ENCODE results near the gene ACBD6.

DNA sequence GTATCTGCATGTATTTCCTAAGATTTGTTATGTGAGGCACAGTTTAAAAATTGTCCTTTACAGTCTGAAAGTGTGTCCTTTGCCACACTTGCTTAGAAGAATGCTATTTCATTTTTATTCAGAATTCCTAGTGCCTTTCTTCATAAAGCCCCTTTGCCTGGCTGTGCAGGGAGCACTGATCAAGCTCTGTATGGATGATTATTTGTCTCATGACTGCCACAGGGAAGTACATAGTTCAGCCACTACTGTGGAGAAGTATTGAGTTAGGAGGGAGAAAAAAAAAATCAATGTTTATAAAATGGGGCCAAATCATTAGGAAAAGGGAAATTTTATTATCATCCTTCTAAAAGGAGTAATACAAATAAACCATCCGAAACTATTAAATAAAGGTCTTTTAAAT is 220.9 kb downstream of the ACBD6 start:
- no peak for TF ChIP-seq POLR2A (IDR thresholded peaks at IDR 0.05)
- TF ChIP-seq, protein P1, sequence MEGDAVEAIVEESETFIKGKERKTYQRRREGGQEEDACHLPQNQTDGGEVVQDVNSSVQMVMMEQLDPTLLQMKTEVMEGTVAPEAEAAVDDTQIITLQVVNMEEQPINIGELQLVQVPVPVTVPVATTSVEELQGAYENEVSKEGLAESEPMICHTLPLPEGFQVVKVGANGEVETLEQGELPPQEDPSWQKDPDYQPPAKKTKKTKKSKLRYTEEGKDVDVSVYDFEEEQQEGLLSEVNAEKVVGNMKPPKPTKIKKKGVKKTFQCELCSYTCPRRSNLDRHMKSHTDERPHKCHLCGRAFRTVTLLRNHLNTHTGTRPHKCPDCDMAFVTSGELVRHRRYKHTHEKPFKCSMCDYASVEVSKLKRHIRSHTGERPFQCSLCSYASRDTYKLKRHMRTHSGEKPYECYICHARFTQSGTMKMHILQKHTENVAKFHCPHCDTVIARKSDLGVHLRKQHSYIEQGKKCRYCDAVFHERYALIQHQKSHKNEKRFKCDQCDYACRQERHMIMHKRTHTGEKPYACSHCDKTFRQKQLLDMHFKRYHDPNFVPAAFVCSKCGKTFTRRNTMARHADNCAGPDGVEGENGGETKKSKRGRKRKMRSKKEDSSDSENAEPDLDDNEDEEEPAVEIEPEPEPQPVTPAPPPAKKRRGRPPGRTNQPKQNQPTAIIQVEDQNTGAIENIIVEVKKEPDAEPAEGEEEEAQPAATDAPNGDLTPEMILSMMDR (IDR thresholded peaks at IDR 0.05): no peak
